GM18520 (cell line): ENCODE results near the gene MRTFB.
"Not testable (repeated sequence)": the region's sequence is repeated elsewhere in the genome, so short reads cannot be mapped to it uniquely, and the experiment has no call there.

ENCODE experiments used
- ATAC-seq: cut with Tn5 transposase; IDR thresholded peaks from one replicate; pipeline ENCODE4 v1.9.1; 2021; ENCODE audit not compliant: unreplicated experiment

MRTFB gene

GRCh38 chr16:14182999-14183398, 111.9 kb downstream of the MRTFB start:
- ATAC-seq, result no peak

- ATAC-seq, result not testable (repeated sequence)
These were observed 112.8 kb downstream of the MRTFB start for GRCh38 chr16:14183962-14184361.

- ATAC-seq, result no peak
These were observed 115.1 kb downstream of the MRTFB start for GRCh38 chr16:14186007-14186794.

GRCh38 chr16:14186795-14187221, 115.7 kb downstream of the MRTFB start:
- no peak for ATAC-seq

GRCh38 chr16:14187517-14188338, 116.6 kb downstream of the MRTFB start:
- no peak for ATAC-seq

GRCh38 chr16:14193316-14193871, 122.3 kb downstream of the MRTFB start:
- peak; percentile 48 for ATAC-seq

GRCh38 chr16:14194721-14195120, 123.6 kb downstream of the MRTFB start:
- ATAC-seq, result no peak

GRCh38 chr16:14196011-14196410, 124.9 kb downstream of the MRTFB start:
- no peak for ATAC-seq

GRCh38 chr16:14196539-14196938, 125.4 kb downstream of the MRTFB start:
- ATAC-seq, result no peak

- ATAC-seq, result no peak
These were observed 126.9 kb downstream of the MRTFB start for GRCh38 chr16:14198012-14198411.

GRCh38 chr16:14198572-14198971, 127.5 kb downstream of the MRTFB start:
- no peak for ATAC-seq

- ATAC-seq, result no peak
These were observed 128.1 kb downstream of the MRTFB start for GRCh38 chr16:14199199-14199598.

- no peak for ATAC-seq
These were observed 128.5 kb downstream of the MRTFB start for GRCh38 chr16:14199624-14200023.

GRCh38 chr16:14202095-14202494, 131.0 kb downstream of the MRTFB start:
- no peak for ATAC-seq

- ATAC-seq, result no peak
These were observed 131.6 kb downstream of the MRTFB start for GRCh38 chr16:14202697-14203096.

- no peak for ATAC-seq
These were observed 132.0 kb downstream of the MRTFB start for GRCh38 chr16:14203166-14203565.

- ATAC-seq, result no peak
These were observed 134.5 kb downstream of the MRTFB start for GRCh38 chr16:14205666-14206065.

- no peak for ATAC-seq
These were observed 140.9 kb downstream of the MRTFB start for GRCh38 chr16:14211856-14212543.

GRCh38 chr16:14215941-14216340, 144.8 kb downstream of the MRTFB start:
- no peak for ATAC-seq

GRCh38 chr16:14219983-14220382, 148.9 kb downstream of the MRTFB start:
- no peak for ATAC-seq

- ATAC-seq, result no peak
These were observed 152.5 kb downstream of the MRTFB start for GRCh38 chr16:14223632-14224031.
